Muscle of arm (tissue), 12 donors: ENCODE results near the gene ENPEP. TPM values are rescaled to one million over a fixed set of nuclear protein-coding genes. Genes with fewer than 3 reads are reported as not detected.
"Not testable (repeated sequence)": the region's sequence is repeated elsewhere in the genome, so short reads cannot be mapped to it uniquely, and the experiment has no call there.

Experiments used
- DNase-seq: peaks from one replicate; pipeline ENCODE4 v3.0.0-alpha.2; 2013
- polyA plus RNA-seq, 12 donors: library from polyadenylated mRNA; unstranded; fragments of 120-200 nt; gene quantifications; one replicate each; pipeline ENCODE4 v1.2.1, GENCODE V29; 2013; ENCODE audit not compliant: insufficient read length in 12 of 12

The ENPEP gene
- polyA plus RNA-seq, 12 donors, result 14.5 to 33.9 (median 22.8) TPM; not detected in 1

DNA sequence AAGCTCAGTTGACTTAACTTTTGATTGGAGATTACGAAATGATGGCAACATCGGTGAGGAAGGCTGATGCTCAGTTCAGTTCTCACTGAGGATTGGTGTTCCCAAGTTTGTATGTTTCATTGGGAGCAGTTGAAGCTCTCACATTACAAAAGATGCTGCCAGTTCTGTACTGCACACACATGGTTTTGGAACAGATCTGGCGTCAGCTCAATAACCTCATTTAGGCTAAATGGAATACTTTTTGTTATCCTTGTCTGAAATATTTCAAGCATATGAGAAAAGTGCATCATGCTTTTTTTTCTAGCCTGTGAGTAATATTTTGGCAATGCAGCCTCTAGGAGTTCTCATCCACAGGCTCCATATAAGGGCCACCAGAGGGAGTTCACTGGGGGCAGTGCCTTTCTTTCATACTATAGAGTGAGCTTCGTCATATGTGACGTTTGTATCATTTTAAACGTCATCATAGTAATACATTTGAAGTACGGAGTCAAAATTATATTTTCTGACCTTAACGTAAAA, 4.1 kb downstream of the ENPEP start:
- DNase-seq, result peak; percentile 76

DNA sequence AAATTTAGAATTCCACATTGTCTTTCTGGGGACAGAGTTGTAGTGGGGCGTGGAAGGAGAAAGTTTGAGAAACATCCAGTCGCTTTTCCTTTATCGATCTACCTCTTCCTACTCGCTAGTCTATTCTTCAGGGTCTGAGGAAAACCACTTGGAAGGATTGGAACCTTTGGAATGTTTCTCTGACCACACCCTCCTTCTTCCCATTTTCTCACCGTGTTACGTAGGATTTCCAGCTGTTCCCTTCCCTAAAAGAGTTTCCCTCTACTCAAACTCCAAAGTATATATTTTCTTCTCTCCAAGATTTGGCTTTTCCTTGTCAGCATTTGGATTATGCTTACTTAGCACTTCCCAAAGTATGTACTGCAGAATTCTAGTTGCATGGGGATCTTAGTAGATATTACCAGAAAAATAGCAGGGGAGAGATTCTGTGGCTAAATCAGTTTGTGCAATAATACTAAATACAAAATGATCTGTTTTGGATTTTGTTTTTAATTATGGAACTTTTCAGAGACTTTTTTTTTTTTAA, 4.9 kb downstream of the ENPEP start:
- DNase-seq, result no peak

DNA sequence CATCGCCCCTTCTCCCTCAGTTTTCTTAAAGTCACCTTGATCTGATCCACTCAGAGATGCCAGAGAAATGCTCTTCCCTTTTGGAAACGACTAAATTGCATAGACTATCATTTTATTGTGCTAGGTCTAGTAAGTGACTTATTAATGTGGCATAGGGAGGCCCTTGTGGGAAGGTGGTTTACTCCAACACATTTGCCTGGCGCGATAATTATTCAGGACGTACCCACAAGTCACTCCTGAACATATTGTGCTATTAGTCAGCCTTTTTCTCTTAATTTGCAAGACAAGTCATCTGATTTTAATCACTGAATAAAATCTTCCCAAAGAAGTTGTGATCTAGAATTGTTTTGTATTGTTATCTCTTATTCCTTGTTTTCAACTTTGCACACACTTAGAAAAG, 7.6 kb downstream of the ENPEP start:
- DNase-seq, result no peak

DNA sequence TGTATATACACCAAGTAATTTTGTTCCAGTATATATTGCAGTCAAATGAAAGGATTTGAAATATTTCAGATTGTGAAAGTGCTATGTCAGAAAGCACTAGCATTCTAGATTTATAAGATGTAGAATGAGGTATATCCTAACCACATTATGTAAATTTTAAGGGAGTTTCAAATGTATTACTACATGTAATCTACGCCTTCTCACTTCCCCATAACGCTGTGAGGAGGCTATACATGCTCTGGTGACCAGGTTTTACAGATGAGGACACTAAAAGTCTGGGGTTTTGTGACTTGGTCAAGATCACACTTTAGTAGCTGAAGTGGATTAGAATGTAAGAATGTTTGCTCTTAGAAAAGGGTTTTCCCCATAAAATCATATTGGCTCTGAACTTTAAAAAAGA, 8.1 kb downstream of the ENPEP start:
- no peak for DNase-seq

DNA sequence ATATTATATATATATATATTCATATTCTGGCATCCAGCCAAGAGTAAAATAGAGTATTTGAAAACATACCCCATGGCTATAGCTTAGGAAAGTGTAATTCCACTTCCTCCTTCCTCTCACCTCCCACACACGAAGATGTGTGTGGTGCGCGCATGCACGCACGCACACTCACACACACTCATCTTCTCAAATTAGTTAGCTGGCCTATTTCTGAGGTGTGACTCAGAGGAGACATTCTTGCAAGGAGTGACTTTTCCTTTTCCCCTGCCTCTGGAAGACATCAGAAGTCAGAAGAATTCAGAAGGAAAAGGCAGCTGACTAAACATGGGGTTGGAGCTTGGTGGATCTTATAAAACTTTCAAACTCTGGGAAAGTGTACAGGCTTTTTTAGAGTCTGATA, 8.8 kb downstream of the ENPEP start:
- no peak for DNase-seq

DNA sequence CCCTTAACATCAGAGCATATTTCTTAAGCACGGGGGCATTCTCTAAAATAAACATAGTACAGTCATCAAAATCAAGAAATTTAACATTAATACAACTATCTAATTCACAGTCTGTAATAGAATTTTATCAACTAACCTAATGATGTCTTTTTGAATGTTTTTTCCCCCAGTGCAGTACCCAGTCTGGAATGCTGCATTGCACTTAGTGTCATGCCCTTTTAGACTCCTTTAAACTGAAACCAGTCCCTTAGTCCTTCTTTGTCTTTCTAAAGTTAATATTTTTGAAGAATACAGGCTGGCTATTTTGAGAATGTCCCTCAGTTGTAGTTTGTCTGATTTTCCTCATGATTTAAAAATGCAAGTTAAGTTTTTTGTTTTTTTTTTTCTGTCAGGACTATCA, 9.5 kb downstream of the ENPEP start:
- no peak for DNase-seq

DNA sequence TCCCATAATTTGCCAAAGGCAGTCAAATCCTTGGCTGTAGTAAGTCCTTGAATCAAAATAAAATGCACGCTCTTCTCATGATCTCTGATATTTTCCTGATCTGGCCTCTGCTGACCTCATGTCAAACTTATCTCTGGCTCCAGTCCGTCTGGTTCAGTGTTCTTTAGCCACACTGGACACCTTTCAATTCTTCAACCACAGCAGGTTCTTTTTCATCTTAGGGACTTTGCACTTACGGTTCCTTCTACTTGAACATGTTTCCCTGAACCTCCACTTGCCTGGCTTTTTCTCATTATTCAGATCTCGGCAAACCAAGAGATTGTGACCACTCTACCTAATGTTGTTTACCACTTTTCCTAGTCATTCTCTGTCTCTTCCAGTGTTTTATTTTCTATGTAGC, 10.3 kb downstream of the ENPEP start:
- no peak for DNase-seq

DNA sequence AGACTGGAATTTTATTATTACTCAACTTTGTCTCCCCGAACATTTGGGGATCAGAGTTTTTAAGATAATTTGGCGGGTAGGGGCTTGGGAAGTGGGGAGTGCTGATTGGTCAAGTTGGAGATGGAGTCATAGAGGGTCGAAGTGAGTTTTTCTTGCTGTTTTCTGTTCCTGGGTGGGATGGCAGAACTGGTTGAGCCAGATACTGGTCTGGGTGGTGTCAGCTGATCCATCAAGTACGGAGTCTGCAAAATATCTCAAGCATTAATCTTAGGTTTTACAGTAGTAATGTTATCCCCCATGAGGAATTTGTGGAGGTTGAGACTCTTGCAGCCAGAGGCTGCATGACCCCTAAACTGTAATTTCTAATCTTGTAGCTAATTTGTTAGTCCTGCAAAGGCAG, 10.9 kb downstream of the ENPEP start:
- not testable (repeated sequence) for DNase-seq

DNA sequence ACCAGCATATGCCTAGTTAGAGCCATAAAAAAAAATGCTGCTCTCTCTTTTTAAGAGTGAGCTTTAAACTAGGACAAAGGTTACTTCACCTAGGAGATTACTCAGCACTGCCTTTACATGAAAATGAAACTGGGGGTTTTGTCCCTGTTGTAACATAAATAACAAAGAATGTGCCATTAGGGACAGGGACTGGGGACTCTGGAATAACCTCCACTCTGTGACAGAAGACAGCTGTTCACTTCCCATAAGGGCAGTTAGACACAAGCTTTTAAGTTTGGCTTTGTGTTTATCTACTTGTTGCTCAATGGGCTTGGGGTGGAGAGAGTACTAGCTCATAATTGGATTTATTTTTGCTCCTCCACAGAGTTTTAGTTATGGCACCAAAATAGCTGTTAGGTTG, 11.9 kb downstream of the ENPEP start:
- no peak for DNase-seq

DNA sequence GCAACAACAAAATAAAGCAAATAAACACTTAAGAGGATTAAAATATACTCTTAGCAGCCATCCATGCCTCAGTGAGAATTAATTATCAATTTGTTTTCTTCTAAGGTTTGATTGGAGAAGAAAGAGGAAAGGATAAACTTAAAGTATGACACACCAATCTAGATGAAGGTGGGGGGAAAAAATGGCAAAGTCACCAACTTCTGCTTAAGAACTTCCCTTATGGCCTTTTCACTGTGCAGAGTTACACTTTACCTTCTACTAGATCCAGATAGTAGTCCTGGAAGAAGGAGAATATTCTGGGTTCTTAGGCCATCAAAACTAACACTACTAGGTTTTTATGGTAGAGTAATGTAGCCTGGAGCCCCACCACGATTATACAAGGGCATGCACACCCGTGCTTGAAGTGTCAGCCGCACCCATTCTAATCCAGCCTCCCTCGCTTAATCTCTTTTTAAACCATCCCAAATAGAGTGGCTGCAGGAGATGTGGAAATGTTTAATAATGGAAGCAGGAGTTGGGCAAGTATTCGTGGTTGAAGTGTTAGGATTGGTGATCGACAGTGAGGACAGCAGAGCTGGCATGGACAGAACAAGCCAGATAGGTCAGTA, 14.1 kb downstream of the ENPEP start:
- no peak for DNase-seq

DNA sequence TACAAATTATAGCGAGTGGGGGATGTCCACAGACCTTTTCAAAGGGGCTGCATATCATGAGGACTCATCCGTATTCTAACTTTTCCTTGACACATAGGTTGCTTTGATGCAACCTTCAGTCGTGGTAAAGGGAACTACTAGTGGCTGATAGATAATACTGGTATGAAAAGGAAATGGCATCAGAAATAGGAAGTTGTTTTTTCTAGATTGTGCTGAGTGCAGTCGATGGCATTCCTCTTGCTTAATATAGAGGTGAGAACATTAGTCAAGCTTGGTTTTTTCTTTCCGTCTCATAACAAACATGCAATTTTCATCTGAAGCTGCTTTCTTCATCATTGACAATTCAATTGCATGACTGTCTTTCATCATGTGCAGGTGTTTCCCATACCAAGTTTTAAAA, 16.6 kb downstream of the ENPEP start:
- no peak for DNase-seq

DNA sequence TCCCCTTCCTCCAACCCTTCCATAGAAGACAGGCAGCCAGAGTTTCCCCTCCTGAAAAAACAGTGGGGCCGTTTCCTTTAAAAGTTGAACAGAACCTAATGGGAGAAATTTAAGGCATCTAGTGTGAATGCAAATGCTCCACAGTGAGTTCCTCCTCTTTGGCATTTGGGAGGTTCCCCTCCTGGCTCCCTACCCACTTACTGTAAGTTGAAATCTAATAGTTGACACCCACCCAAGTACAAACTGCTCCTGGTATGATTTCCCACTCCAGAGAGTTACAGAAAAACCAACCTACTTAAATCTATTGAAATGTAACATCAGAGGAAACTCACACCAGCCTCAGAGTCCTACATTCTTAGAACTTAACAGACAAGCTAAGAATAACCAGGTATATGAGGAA, 17.6 kb downstream of the ENPEP start:
- no peak for DNase-seq

DNA sequence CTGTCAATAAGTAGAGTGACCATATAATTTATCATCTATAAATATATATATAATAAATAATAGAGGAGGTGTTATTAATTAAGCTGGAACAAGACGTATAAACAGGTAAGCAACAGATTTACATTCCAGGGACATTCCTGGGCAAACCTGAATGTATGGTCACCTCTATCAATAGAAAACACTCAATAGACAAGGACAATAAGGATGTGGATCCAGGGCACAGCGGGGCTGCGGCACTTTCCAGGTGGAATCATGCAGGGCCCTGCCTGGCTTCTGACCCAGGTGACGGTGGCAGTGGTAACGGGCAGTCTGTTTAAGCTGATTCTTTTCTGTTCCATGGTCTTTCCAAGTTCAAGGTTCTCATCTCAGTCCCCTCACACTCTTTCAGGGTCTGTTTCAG, 22.5 kb downstream of the ENPEP start:
- DNase-seq, result no peak

DNA sequence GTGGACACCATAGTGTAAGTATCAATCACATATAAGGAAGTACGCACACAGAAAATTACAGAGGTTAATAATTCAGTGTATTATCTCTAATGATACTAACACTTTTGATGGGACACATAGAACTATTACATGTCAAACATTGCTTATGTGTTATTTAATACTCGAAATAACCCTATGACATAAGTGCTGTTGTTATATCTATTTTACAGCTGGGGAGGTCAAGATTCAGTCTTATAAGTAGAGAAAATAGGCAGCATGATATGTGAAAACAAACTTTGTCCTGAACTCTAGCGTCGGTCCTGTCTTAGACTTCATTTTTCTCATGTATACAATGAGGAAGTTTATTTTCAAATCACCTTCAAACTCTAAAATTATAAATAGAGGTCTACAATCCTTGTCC, 23.2 kb downstream of the ENPEP start:
- DNase-seq, result no peak

DNA sequence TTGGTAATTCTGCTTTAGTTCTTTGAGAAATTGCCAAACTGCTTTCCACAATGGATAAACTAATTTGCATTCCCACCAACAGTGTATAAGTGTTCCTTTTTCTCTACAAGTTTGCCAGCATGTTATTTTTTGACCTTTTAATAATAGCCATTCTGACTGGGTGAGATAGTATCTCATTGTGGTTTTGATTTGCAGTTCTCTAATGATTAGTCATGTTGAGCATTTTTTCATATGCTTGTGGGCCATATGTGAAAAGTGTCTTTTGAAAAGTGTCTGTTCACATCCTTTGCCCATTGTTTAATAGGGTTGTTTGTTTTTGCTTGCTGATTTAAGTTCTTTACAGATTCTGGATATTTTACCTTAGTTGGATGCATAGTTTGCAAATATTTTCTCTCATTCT, 25.9 kb downstream of the ENPEP start:
- no peak for DNase-seq

DNA sequence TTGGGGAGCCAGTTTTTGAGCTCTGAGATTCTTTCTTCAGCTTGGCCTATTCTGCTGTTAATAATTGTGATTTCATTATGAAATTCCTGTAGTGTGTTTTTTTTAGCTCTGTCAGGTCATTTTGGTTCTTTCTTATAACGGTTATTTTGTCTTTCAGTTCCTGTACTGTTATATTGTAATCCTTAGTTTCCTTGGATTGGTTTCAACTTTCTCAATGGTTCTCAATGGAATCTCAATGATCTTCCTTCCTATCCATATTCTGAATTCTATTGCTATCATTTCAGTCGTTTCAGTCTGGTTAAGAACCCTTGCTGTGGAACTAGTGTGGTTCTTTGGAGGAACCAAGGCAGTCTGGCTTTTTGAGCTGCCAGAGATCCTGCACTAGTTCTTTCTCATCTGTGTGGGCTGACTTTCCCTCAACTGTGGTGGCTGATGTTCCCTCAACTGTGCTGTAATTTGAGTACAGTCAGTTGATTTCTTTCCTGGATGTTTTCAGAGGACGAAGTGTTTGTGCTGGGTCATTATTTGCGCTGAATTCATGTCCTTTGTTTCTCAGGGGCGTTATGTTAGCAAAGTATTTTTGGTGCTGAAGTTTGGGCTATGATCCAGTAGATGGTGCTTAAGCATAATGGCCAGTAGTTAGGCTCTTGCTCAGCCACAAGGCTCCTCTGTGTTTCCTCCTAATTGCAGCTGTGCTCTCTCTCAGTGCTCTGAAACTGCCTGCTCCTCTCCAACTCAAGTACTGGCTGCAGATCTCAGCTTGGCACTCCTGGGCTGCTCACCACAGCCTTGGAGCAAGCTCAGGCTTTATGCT, 27.5 kb downstream of the ENPEP start:
- DNase-seq, result peak; percentile 49

DNA sequence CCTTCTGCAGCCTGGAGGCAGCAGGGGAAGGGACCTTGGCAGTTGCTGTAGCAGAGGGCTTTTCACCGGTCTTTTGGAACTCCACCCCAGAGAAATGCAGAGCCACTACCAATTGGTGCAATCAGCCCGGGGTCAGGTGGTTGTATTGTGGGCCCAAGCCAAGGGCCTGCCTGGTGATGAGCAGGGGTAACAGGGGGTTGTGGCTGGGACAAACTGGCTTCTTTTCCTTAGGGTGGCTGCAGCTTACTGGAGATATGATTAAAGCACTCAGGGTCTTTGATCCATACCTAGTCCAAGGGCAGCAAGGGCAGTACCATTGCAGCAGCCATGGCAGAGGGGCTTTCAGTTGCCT, 28.1 kb downstream of the ENPEP start:
- no peak for DNase-seq

DNA sequence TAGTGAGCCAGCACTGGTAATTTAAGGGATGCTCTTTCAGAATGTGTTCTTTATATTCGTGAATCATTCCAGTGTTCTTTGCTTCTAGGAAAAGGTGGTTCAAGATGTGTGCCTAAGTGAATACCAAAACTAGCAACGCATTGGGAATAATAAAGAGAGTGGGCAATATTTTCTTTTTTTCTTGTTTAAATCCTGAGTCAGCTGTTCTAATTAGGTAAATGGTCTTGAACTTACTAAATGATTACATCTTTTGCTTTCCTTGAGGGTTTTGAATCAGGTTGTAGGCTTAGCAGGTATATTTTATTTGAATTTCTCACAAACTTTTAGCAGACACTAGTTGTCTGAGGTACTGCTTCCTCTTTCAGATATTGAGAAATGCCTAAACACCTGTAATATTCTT, 29.5 kb downstream of the ENPEP start:
- DNase-seq, result no peak

DNA sequence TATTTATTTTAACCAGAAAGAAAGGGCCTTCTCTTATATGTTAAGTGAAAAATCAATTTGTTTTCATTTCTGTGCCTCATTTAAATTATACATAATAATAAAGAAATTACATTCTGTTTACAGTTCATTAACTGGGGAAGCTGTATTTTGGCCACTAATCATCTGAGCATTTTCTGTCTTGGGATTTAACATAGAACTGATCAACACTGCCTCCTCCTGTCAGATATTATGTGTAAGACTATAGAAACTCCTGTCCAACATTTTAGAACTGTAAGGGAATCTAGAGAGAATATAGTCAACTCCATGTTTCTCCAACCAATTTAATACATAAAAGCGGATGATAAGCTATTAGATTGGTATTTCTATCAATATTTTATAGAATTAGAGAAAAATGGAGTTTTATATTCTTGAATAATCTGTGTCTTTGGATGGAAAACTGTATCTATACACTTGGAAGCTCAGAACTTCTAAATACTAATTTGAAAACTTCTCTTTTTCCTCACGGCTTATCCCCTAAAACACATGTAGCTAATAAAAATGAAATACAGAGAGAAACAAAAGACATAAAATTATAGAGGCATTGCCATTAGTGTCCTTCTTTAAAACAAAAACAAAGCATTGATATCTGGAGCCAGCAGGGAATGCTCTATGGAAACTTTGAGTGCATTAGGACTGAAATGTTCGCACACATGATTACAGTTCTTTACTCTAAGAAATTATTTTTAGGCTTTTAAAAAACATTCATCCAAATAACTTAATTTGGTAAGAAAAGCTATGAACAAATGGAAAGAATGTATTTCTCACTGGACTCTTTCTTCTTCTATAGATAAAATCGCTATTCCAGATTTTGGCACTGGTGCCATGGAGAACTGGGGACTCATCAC, 33.1 kb downstream of the ENPEP start:
- peak; percentile 27 for DNase-seq

DNA sequence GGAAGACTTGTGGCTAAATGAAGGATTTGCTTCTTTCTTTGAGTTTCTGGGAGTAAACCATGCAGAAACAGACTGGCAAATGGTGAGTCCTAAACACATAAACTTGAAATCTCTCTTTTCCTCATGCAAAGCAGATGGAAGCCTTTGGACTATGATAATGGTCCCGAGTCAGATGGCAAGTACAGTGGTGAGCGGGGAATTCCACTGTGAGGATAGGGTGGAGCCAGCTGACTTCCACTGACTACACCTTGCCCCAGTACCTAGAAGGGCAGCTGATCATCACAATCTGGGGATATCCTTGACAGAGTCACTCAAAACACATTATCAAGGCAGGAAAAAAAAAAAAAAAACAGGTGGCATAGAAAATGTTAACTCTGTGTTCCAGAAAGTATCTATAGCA, 34.3 kb downstream of the ENPEP start:
- no peak for DNase-seq

DNA sequence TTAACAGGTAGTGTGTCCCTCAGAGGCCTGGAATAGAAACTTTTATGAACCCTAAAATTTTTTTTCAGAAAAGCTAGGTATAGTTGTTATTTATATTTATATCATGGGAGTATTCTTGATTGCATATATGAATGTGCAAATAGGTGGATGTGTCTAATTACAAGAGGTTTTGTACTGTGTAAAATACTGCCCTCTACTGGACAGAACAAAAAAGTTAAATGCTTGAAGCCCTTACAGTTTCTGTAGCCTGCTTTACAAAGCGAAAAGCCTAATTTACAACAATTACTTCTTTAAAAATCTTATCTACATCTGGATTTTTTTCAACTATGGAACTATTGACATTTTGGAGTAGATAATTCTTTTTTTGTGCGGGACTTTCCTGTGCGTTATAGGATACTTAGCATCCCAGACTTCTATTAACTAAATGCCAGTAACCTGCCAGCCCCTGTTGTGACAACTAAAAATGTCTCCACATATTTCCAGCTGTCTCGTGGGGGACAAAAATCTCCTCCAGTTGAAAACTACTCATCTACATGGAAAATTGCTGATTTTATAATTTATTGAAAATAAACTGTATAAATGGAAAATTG, 35.1 kb downstream of the ENPEP start:
- peak; percentile 63 for DNase-seq

DNA sequence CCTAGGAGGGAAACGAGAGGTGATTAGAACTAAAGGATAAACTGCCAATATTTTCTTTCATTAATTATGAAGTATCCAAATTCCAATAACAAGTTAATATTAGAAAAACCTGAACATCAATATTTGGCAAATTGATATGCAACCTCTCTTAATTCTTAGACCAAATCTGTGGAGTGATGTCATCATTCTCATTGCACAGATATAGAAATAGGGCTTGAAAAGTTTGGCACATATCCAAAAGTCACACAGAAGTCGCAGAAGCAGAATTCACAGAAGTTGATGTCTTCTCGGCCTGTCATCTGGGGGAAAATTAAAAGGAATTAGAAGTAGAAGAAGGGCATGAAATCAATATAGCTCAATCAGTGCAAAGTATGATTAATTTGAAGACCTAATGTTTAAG, 36.9 kb downstream of the ENPEP start:
- DNase-seq, result no peak
